K562 (cell line): ENCODE results near the gene RAB27B. TPM values are rescaled to one million over a fixed set of nuclear protein-coding genes. Genes with fewer than 3 reads are reported as not detected.

Experiments
- ATAC-seq: fragments of 200-7000 bp; cut with Tn5 transposase; 3 replicates; pipeline ENCODE4 v1.9.1; 2020; ENCODE audit warnings: moderate library complexity
- BruUV-seq: library from RNA; stranded (reverse); fragments of 400-500 nt; replicated peaks from 2 replicates; lab custom pipeline; 2021; lab: Mats Ljungman, UMichigan
- CTCF ChIA-PET: fragments of 300-600 bp; formaldehyde crosslinking; extraction: SDS; loops from one replicate; lab custom pipeline; 2021; ENCODE audit warnings: low intra/inter-chr PET ratio; lab: Yijun Ruan, JAX
- POLR2A ChIA-PET: fragments of 300-600, 350-650 bp; sonication (Branson Sonifier 250); formaldehyde crosslinking; extraction: SDS; loops from one replicate; lab custom pipeline; 2021; ENCODE audit warnings: antibody characterized with exemption, inconsistent platforms; lab: Yijun Ruan, JAX
- DNase-seq, 4 experiments: peaks; one replicate each; pipeline versions ENCODE4 v3.0.0 to v3.0.0-alpha.2; 2011 to 2018; ENCODE audit warnings: low spot score in 3 of 4, mixed read lengths in 3 of 4; ENCODE audit errors: extremely low read depth in 1 of 4
- FAIRE-seq: peaks from 2 replicates; lab custom pipeline; 2011; peaks lifted over from hg19 to GRCh38; lab: Jason Lieb, UNC
- H2AFZ ChIP-seq: 2 replicates; pipeline ENCODE4 v1.6.0; 2011; ENCODE audit warnings: low read depth, low read length, control low read depth, inconsistent platforms
- H3K27ac ChIP-seq: fragments of 200-600 bp; 3 replicates; pipeline ENCODE4 v1.8.0; 2011; ENCODE audit warnings: low read depth, mild to moderate bottlenecking, control low read depth, inconsistent platforms, low read length, moderate library complexity, mixed read lengths; ENCODE audit errors: extremely low read depth
- H3K27me3 ChIP-seq, 2 experiments: fragments of 300-600 bp in 1 of 2; 2 replicates in 1 of 2; 3 replicates in 1 of 2; pipeline versions ENCODE4 v1.6.0 to v1.8.0; 2011; ENCODE audit warnings: inconsistent platforms in 2 of 2, low read length in 2 of 2, mild to moderate bottlenecking in 1 of 2, mixed read lengths in 1 of 2, moderate library complexity in 1 of 2; ENCODE audit not compliant: control insufficient read depth in 2 of 2, insufficient read depth in 2 of 2
- H3K36me3 ChIP-seq: fragments of 300-600 bp; 3 replicates; pipeline ENCODE4 v1.8.0; 2011; ENCODE audit warnings: mild to moderate bottlenecking, low read length, inconsistent platforms; ENCODE audit not compliant: control insufficient read depth, insufficient read depth
- H3K4me1 ChIP-seq, 2 experiments: fragments of 200-600 bp in 1 of 2; replicated peaks in 1 of 2; 2 replicates in 1 of 2; 3 replicates in 1 of 2; pipeline versions ENCODE4 v1.5.1 to v1.8.0; 2011; ENCODE audit warnings: inconsistent platforms in 2 of 2, low read length in 2 of 2, mild to moderate bottlenecking in 1 of 2, mixed read lengths in 1 of 2, moderate library complexity in 1 of 2; ENCODE audit not compliant: control insufficient read depth in 2 of 2, insufficient read depth in 2 of 2
- H3K4me2 ChIP-seq: 2 replicates; pipeline ENCODE4 v1.6.1; 2011; ENCODE audit warnings: low read length, control low read depth, inconsistent platforms, mixed read lengths; ENCODE audit not compliant: insufficient read depth
- H3K4me3 ChIP-seq: fragments of 200-600 bp; sonication (generic), shearing (Covaris generic); 2 replicates; pipeline ENCODE4 v1.5.1; 2016; ENCODE audit warnings: control low read depth, inconsistent platforms
- H3K79me2 ChIP-seq: fragments of 200-600 bp; 3 replicates; pipeline ENCODE4 v1.8.0; 2011; ENCODE audit warnings: low read length, inconsistent platforms; ENCODE audit not compliant: control insufficient read depth, insufficient read depth
- H3K9ac ChIP-seq, 2 experiments: 2 replicates each; pipeline versions ENCODE4 v1.6.0 to v1.6.1; 2011; ENCODE audit warnings: low read depth in 2 of 2, low read length in 2 of 2, control low read depth in 1 of 2, inconsistent platforms in 1 of 2, mild to moderate bottlenecking in 1 of 2, mixed read lengths in 1 of 2; ENCODE audit not compliant: insufficient read depth in 1 of 2
- H3K9me1 ChIP-seq: one replicate; pipeline ENCODE4 v1.6.0; 2011; ENCODE audit warnings: inconsistent platforms, mild to moderate bottlenecking, low read length, moderate library complexity; ENCODE audit not compliant: control insufficient read depth, insufficient read depth
- H3K9me3 ChIP-seq: replicated peaks from 2 replicates; pipeline ENCODE4 v1.5.1; 2011; ENCODE audit warnings: low read depth, low read length, inconsistent platforms; ENCODE audit not compliant: control insufficient read depth, insufficient read depth
- H4K20me1 ChIP-seq: replicated peaks from 2 replicates; pipeline ENCODE4 v1.6.1; 2011; ENCODE audit warnings: low read length, inconsistent platforms, mixed read lengths; ENCODE audit not compliant: control insufficient read depth, insufficient read depth
- C11orf30 ChIP-seq: fragments of 450-650 bp; IDR thresholded peaks from 2 replicates; pipeline ENCODE4 v1.6.1; 2016; ENCODE audit warnings: low read depth, mild to moderate bottlenecking
- FUS ChIP-seq: fragments of 200-400 bp; formaldehyde crosslinking; optimal IDR thresholded peaks from 2 replicates; pipeline ENCODE3; 2017; ENCODE audit warnings: low read depth, low read length
- GTF2A2 ChIP-seq: IDR thresholded peaks from 2 replicates; pipeline ENCODE4 v1.6.1; 2016; ENCODE audit warnings: mild to moderate bottlenecking, missing genetic modification characterization, missing compliant biosample characterization
- HNRNPL ChIP-seq: fragments of 200-400 bp; formaldehyde crosslinking; IDR thresholded peaks from 2 replicates; pipeline ENCODE4 v1.6.1; 2017; ENCODE audit warnings: low read depth, mild to moderate bottlenecking, low read length
- LCOR ChIP-seq: sonication (generic); formaldehyde crosslinking; IDR thresholded peaks from 2 replicates; pipeline ENCODE4 v1.8.0; 2022; ENCODE audit warnings: mild to moderate bottlenecking, missing genetic modification reagents
- MAFF ChIP-seq: IDR thresholded peaks from 2 replicates; pipeline ENCODE4 v1.6.1; 2012; ENCODE audit warnings: low read length, improper control_type of control experiment
- MAFG ChIP-seq: fragments of 450-650 bp; conservative IDR thresholded peaks from 2 replicates; pipeline ENCODE4 v1.6.1; 2016; ENCODE audit warnings: missing genetic modification characterization, missing compliant biosample characterization
- MAFK ChIP-seq: IDR thresholded peaks from 2 replicates; pipeline ENCODE4 v1.6.1; 2011; ENCODE audit warnings: low read length, improper control_type of control experiment
- NCOA2 ChIP-seq, 2 experiments: fragments of 450-650 bp; IDR thresholded peaks; 2 replicates each; pipeline ENCODE4 v1.6.1; 2018; ENCODE audit warnings: mild to moderate bottlenecking in 2 of 2, moderate library complexity in 1 of 2; ENCODE audit not compliant: partially characterized antibody in 2 of 2
- NFE2 ChIP-seq: IDR thresholded peaks from 2 replicates; pipeline ENCODE4 v1.6.1; 2014; ENCODE audit warnings: antibody characterized with exemption, low read depth
- RB1 ChIP-seq: fragments of 450-650 bp; IDR thresholded peaks from 2 replicates; pipeline ENCODE4 v1.6.1; 2017; ENCODE audit warnings: low read depth, mild to moderate bottlenecking
- ZBTB33 ChIP-seq: sonication (generic); formaldehyde crosslinking; IDR thresholded peaks from 2 replicates; pipeline ENCODE4 v1.8.1; 2023; ENCODE audit warnings: mild to moderate bottlenecking, missing genetic modification reagents
- ZNF212 ChIP-seq: fragments of 450-650 bp; formaldehyde crosslinking; IDR thresholded peaks from 2 replicates; pipeline ENCODE4 v1.4.0; 2020; ENCODE audit warnings: mild to moderate bottlenecking
- ZNF316 ChIP-seq: fragments of 450-650 bp; IDR thresholded peaks from 2 replicates; pipeline ENCODE4 v1.6.1; 2016
- WGBS: fragments of 100-300 bp; shearing (Covaris generic); methylation state at CpG from one replicate; pipeline ENCODE4 v1.1.6; 2016; ENCODE audit warnings: low coverage, mixed read lengths; ENCODE audit not compliant: insufficient coverage; ENCODE audit errors: missing lambda C conversion rate; 5-methylcytosine and 5-hydroxymethylcytosine counted together
- in situ Hi-C: fragments of 300-500 bp; cut with MboI; formaldehyde crosslinking; loops from 4 replicates; pipeline ENCODE4 v1.15.0; 2018; ENCODE audit warnings: inconsistent platforms, mixed read lengths
- intact Hi-C: fragments of 100-400 bp; cut with micrococcal nuclease; formaldehyde crosslinking; loops from 2 replicates; pipeline ENCODE4 v1.14.2; 2022
- polyA plus RNA-seq, 8 experiments: library from polyadenylated mRNA; depleted of rRNA in 4 of 8; stranded (reverse) in 5 of 8; unstranded in 3 of 8; fragments of >200 nt; fragmentation: Nextera tagmentation in 2 of 8; fragmentation: Illumina TruSeq in 1 of 8; extraction: Ambion mirVana in 2 of 8; extraction: Trizol in 1 of 8; gene quantifications; 2 replicates each; pipeline versions ENCODE4 v1.2.1 to v1.2.3, GENCODE V29; 2011 to 2014; ENCODE audit warnings: inconsistent platforms in 1 of 8, missing spikeins in 1 of 8
- total RNA-seq, 7 experiments: library from RNA; depleted of rRNA in 6 of 7; stranded (reverse); fragments of >200 nt in 6 of 7; fragmentation: Illumina TruSeq in 2 of 7; extraction: Trizol in 2 of 7; gene quantifications; 2 replicates each; pipeline versions ENCODE4 v1.2.1 to v1.2.3, GENCODE V29; 2011 to 2021; ENCODE audit warnings: low replicate concordance in 1 of 7

RAB27B gene
- total and polyA plus RNA-seq, 9 of the 15 experiments (the other 6 are each of a cell fraction or from before 2014, with no cell fraction given), result 0.44 to 5.7 (median 1.2) TPM

- no peak overlapping the region for H3K9ac ChIP-seq
- H2AFZ ChIP-seq, result 0 out of 2 replicates have a peak overlapping the region, but pooled peaks have one; percentile 41
- intact Hi-C loops (no loop called here), in situ Hi-C loops (no loop called here)
- ATAC-seq (no peak), FAIRE-seq (no peak), DNase-seq (no peak)
- POLR2A ChIA-PET, result no interaction called here
- no peak overlapping the region for H3K27ac ChIP-seq
- no peaks in the 10 kb centered on the region for H4K20me1 ChIP-seq
- WGBS, result 45% methylated on average over 1 of the region's 1 CpG
- H3K4me3 ChIP-seq, result no peak overlapping the region
- H3K27me3 ChIP-seq, result no peaks in the 10 kb centered on the region
- H3K9me3 ChIP-seq, result no peaks in the 10 kb centered on the region
- CTCF ChIA-PET, result no interaction called here
- peaks cover 0 to 4% of the 10 kb centered on the region in 2 experiments; a peak in 4 of 5 replicates for H3K4me1 ChIP-seq
- TF ChIP-seq FUS (no peak), MAFF (peak; percentile 86), NCOA2 (IDR thresholded peaks at IDR 0.05; ENCODE audit: partially characterized antibody in 2 of 2) (no peak), RB1 (no peak), GTF2A2 (no peak), ZBTB33 (CRISPR knock-in tag) (no peak), MAFK (peak; percentile 89), NFE2 (no peak), C11orf30 (peak; percentile 79), ZNF316 (peak; percentile 90), LCOR (CRISPR knock-in tag) (no peak), MAFG (tag) (peak; percentile 73), ZNF212 (CRISPR knock-in tag) (no peak), HNRNPL (no peak)
- no peaks in the 10 kb centered on the region for H3K79me2 ChIP-seq
- H3K36me3 ChIP-seq, result no peaks in the 10 kb centered on the region
- no TSS peak for BruUV-seq
- no peak overlapping the region for H3K4me2 ChIP-seq
- H3K9me1 ChIP-seq, result no peaks in the 10 kb centered on the region
Observed at GRCh38 chr18:54848121-54848520, 19.8 kb downstream of the RAB27B start.
